Gastrocnemius medialis (tissue), 4 donors: ENCODE measurements around the gene CACNA2D2.

Source experiments
- POLR2A ChIP-seq, 2 donors: fragments of 450-650 bp; IDR thresholded peaks; one replicate each; pipeline ENCODE4 v1.6.1; 2017; ENCODE audit warnings: antibody characterized with exemption in 2 of 2, mild to moderate bottlenecking in 2 of 2, moderate library complexity in 2 of 2
- TF ChIP-seq, protein P1 (sequence below), 5 experiments: fragments of 450-650 bp in 3 of 5; fragments of 200-600 bp in 2 of 5; sonication (generic) in 2 of 5; IDR thresholded peaks in 4 of 5; conservative IDR thresholded peaks in 1 of 5; 1 replicate in 4 of 5; 2 replicates in 1 of 5; pipeline ENCODE4 v1.5.1; 2016 to 2019; ENCODE audit warnings: antibody characterized with exemption in 5 of 5, mild to moderate bottlenecking in 3 of 5, moderate library complexity in 3 of 5

DNA sequence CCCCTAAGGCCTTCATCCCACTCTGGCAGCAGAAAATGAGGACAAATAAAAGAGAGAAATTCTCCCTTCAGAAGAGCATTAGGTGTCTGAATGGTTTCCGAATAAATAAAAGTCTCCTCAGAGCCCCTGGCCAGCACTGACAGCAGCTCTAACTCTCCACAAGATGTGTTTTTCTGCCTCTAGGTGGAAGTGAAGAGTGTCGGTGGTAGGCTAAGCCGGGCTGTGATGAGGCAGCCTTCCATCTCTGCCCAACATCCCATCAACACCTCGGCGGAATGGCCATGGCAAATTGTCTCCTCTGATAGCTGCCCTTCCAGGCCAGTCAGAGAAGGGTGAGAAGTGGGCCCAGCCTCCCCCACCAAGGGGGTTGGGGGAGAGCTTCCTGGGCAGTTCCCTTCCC, 6.3 kb upstream of the CACNA2D2 start:
- TF ChIP-seq, protein P1, sequence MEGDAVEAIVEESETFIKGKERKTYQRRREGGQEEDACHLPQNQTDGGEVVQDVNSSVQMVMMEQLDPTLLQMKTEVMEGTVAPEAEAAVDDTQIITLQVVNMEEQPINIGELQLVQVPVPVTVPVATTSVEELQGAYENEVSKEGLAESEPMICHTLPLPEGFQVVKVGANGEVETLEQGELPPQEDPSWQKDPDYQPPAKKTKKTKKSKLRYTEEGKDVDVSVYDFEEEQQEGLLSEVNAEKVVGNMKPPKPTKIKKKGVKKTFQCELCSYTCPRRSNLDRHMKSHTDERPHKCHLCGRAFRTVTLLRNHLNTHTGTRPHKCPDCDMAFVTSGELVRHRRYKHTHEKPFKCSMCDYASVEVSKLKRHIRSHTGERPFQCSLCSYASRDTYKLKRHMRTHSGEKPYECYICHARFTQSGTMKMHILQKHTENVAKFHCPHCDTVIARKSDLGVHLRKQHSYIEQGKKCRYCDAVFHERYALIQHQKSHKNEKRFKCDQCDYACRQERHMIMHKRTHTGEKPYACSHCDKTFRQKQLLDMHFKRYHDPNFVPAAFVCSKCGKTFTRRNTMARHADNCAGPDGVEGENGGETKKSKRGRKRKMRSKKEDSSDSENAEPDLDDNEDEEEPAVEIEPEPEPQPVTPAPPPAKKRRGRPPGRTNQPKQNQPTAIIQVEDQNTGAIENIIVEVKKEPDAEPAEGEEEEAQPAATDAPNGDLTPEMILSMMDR (IDR thresholded peaks at IDR 0.05 in 4 of 5, conservative IDR thresholded peaks at IDR 0.05 in 1 of 5) = no peak
- no peak for TF ChIP-seq POLR2A (IDR thresholded peaks at IDR 0.05)
